HG02588 (cell line): ENCODE data around the gene SDCCAG8.

Source experiments
- ATAC-seq: cut with Tn5 transposase; IDR thresholded peaks from one replicate; pipeline ENCODE4 v1.9.1; 2021; ENCODE audit warnings: mild to moderate bottlenecking, moderate library complexity; ENCODE audit not compliant: unreplicated experiment

Gene SDCCAG8

DNA sequence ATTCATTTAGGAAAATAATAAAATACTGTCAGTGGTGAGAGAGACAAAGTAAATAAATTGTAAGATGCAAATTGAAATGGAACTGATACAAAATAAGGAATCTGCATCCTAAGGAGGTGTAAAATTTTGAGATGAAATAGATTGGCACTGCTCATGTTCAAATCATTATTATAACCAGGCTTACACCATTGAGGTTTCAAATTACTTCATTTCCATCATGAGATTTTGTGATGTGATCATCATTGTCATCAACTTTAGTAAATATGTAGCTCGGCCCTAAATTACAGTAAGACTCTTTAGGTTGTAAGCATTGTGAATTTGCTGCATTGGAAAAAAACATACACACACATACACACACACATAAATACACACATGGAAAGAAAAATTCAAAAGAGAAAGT, 123.4 kb downstream of the SDCCAG8 start:
- no peak for ATAC-seq

DNA sequence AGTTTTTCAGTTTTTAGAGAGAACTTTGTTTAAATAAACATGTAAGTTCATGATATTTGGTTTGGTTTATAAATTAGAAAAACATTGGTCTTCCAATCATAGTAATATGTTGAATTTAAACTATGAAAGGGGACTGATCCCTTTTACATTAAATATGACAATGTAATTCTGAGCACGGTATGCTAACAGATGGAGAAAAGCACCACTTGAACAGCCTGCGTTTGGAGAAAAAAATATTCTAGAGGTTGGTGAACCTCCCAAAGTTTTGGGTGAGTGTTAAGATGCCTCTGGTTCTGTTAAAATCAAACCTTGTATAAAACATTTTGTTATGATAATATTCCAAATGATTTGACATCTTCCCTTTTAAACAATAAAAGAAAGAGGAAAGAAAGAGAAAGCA, 123.9 kb downstream of the SDCCAG8 start:
- ATAC-seq = no peak

DNA sequence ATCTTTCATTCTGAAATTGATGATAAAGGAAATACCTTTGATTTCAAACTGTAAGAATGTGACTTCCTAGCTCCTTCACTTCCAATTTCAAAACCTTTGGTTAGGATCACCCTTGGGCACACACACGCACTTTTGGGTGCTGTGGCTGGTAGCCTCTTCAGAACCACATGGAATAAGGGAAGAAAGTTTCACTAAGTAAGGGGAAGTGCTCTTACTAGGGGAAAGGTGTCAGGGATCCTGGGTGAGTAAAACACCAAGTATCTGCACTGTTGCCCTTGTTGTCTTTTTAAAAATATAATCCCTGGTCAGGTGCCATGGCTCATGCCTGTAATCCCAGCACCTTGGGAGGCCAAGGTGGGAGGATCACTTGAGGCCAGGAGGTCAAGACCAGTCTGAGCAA, 132.4 kb downstream of the SDCCAG8 start:
- no peak for ATAC-seq

DNA sequence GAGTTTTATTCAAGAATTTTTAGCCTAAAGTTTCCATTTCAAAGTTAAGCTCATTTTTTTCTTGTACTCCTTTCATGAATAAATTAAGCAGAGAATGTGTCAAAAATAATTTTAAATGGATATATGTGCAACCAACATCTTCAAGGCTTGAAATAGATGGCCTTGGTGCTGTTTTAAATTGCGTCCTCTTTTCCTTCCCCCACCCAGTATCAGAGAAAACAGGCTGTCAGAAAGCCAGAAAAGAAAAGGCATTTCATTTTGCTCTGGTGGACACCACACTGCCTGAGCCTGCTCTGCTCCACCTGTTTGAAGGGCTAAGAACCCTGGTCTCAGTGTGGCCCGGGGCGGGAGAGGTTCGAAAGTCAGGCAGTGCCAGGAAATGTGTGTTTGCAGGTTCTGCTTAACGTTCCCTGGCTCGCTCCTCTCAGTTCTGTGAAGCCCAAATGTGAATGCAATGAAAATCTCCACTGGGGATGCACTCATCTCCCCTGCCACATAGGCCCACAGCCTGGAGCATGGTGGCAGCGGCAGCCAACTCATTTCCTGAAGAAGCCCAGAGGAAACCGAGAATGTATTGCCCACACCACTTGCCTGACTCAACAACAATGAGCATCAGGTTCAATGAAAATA, 134.4 kb downstream of the SDCCAG8 start:
- no peak for ATAC-seq

DNA sequence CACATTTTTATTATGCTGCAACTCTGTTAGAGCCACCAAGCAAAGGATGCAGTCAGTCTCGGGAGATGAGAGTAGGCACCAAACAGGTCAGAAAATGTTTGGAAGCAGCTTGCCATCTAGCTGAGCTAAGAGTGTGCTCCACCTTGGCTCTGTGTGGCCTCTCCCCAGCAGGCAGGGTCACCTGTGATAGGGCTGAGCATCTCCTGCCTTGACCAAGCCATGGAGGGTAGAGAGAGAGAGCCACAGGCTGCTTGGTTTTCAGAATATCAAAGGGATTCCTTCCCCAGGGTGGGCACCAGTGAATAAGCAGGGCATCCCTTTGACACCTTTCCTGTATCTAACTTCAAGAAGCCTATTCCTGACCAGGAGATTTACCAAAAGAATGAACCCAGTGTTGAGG, 135.5 kb downstream of the SDCCAG8 start:
- no peak for ATAC-seq

DNA sequence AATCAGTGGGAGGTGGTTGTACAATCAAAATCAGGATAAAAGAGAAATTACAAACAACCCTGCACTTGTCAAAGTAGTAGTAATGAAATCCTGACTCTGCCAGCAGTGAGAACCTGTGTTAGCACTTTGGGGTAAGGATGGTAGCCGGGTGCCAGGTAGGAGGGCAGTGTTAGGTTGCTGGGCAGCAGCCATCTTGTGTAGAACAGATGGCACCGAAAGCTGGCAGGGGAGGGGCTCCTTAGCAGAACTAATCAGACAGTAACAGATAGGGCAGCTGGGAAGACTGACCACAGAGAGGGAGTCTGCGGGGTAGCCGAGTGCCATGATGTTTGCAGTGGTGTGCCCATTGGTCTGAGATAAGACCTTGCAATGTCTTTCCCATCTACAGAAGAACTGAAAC, 137.3 kb downstream of the SDCCAG8 start:
- ATAC-seq = no peak

DNA sequence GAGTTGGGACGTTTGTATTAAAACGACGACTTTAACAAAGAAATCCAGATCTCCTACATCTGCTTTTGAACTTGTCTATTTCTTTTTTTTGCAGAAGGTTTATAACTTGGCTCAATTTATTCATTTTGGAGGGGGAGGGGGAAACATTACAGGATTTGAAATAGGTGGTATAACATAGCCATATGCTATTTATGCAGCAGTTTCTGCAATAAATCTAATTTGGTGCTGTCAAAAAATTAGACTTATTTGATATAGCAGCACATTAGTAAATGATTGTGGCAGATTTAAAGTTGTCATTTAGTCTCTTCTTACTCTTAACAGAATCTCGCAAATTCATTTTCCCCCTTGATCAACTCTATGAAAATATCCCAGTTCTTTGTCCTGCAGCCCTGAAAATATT, 138.2 kb downstream of the SDCCAG8 start:
- no peak for ATAC-seq

DNA sequence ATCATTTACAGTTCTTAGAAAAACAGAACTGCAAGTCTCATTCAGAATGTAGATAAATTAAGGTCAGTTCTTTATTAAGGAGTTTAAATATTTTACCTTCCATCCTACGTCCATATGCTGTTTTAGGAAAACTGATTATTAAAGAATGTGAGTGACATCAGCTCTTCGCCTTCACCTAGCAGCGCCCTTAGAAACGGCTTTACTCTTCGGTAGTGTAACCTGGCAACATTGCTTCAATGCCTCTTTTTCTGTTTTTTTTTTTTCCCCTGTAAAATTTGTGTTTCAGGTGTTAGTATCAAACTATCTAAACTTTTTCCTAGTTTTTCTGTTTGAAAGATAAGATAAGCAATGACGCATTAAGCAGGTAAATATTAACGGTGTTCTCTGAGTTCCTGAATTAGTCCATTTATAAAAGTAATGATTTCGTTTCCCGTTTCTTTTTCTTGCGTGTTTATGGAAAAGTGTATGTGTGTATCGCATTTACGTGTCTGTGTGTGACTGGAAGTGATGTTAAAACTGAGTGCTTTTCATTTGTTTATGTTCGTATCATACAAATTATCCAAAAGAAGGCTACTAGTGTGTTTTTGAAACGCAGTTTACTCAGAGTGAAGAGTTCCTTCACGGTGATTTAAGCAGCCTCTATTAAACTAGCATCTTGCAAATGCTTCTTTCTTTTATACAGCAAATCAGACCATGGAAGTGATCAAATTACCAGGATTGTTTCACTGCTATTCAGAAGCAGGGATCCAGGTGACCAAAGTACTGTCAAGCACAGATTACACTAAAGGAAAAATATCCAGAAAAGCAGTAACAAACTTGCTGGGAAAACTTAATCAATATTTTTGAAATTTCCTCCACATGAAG, 139.0 kb downstream of the SDCCAG8 start:
- ATAC-seq = no peak

DNA sequence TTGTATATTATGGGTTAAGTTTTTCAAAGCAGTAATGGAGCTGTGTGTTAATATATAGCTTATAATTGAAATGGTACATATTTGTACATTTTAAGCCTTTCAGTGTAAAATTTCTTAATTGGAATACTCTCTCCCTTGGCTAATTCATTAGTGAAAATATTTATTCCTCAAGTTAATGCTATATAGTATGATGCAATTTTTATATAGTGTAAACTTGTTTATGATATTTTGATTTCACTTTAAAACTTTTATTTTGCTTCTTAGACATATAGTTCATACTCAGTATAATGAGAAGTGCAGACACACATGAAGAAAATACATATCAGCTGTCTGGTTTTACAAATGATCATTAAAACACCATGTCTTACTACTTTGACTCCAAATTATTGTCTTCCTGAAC, 140.6 kb downstream of the SDCCAG8 start:
- no peak for ATAC-seq

DNA sequence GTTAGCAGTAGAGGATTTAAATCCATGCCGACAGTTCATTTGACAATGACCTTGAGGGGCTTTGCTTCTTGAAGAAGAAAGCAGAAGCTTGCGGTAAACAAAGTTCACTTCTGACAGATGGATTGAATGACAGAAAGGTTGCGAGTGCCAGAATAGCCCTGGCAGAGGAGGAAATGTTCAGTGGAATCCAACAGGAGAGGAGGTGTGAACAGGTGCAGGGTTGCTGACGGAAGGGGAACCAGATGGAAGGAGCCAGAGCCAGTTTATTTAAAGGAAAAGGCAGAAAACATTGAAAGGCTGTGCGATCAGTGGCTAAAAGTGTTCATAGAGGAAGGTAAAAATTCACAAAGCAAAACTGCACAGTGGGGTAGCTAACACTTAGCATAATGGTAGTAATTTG, 141.0 kb downstream of the SDCCAG8 start:
- ATAC-seq = no peak

DNA sequence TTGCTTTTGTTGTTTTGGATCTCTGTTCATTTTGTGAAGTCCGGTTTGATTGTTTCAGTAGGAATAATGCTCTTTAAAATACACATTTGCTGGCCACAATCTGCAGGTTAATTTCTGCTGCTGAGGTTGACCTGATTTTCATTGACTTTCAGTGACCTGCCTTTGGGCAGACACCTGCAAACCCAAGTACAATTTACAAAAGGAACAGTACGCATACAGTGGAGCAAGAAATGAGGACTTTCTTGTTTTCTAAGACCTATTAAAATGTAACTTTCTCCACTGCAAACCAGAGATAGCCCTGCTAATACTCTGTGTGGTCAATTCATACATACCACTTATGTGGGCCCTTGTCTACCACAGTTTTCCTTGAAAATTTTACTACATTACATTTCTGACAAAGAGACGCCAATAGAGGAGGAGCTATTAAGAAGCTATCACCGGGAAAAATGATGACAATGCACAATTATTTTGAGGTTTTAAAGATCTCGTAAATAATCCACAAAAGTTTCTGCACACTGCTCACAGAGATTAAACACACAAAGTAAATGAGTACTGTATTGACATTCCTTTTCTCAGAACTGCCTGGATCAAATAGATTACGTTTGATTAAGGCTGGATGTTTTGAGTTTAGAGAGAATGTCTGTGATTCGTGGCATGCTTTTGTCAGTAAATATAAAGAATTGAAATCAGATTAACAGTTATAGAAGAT, 141.9 kb downstream of the SDCCAG8 start:
- no peak for ATAC-seq

DNA sequence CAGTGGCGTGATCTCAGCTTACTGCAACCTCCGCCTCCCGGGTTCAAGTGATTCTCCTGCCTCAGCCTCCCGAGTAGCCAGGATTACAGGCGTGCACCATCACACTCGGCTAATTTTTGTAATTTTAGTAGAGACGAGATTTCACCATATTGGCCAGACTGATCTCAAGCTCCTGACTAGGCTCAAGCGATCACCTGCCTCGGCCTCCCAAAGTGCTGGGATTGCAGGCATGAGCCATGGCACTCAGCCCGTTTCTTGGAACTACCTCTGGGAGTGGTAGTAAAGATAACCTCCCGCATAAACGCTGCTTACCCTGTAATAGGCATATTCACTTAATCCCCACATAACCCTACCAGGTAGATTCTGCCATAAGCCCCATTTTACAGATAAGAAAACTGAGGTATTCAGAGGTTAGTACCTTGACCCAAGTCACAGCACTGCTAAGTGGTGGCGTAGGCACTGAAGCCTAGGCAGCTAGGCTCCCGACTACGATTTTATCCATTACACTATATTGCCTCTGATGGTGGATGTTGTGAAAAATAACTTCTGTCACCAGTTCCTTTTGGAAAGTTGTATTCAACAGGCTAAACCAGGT, 143.8 kb downstream of the SDCCAG8 start:
- ATAC-seq = no peak

DNA sequence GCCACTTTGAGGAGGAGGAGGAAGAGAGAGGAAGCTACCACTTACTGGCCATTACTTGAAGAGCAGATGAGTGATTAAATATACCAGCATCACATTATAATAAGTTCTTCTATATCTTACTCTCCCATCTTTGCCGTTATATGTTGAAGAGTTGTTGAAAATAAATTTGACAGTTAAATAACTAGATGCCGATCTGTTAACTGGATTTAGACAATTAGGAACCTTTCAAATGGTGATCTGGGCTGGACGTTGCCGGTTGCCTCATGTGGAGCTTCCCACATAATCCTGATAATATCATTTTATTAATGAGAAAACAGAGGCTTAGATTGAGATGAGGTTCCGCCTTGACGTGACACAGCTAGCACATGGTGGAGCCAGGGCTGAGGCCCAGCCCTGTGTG, 147.0 kb downstream of the SDCCAG8 start:
- no peak for ATAC-seq

DNA sequence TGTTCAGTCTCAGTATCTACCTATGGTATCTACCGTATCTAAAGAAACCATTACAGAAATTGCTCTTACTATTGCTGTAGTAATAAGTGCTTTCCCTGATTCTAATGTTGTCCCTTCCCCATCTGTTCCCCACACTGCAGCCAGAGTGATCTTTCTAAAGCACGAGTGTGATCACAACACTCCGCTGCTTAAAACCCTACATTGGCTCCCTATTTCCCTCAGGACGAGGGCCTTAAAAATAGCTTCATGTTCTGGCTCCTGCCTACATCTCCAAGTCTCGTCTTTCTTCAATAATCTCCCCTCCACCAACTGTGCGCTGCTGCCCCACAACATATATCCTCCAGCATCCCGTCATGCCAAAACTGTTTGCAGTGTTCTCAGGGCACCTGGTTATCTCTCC, 150.6 kb downstream of the SDCCAG8 start:
- no peak for ATAC-seq

DNA sequence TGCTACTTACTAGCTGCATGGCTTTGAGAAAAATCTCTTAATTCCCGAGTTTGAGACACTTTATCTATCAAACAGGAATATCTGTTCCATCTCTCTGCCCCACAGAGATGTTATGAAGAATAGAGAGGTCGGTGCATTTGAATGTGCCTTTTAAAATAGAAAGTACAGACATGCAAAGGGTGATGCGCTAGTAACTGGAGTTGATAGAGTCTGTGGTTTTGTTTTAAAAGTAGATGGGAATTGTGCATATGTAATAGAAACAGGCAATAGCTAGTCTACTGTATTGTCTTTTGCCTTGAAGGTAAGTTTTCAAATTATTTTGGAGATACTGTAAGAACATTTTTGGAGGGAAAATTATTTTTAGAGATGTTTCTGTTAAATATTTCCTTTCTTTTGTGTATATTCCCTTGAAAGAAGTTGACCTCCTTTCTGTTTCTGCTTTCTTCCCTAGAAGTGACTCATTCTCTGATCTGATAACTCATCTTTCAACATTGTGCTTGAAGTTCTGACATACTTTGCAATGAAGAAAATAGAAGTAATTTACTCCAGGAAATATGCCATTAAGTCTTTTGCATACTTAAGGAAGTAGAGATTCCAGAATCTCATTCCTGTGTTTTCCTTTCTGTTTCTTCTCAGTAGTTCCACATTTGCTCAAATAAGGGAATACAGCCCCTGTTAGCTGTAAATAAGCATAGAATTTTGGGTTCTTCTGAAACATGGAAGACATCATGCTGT, 151.6 kb downstream of the SDCCAG8 start:
- no peak for ATAC-seq

DNA sequence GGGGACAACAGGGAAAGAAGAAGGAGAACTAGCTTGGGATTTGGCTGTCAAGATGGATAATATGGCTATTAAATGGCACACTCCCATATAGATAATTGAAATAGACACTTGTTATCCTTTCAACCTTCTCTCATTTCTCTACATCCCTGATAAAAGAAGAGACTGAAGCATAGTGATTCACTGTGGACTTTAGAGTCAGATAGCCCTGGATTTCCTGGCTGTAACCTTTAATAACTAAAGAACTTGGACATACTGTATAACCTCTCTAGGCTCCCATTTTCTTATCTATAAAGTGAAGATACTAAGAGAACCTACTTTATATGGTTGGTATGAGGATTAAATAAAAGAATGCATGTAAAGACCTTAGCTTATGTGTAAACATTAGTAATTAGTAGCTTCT, 152.6 kb downstream of the SDCCAG8 start:
- no peak for ATAC-seq

DNA sequence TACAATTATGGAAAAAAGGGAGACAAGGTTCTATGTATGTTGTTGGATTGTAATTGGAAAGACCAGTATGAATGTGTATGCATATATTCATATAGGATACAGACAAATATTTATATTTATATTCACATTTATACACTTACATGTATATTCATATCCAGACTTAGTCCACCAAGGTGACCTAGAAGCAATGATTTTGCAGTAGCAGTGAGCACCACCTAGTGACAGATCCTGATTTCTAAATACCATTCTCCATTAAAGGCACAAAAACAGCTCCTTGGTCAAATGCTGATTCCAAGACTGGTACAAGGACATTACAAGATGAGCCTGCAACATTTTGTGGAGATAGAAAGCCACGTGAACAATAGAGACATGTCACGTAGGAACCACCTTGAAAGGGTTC, 153.4 kb downstream of the SDCCAG8 start:
- no peak for ATAC-seq

DNA sequence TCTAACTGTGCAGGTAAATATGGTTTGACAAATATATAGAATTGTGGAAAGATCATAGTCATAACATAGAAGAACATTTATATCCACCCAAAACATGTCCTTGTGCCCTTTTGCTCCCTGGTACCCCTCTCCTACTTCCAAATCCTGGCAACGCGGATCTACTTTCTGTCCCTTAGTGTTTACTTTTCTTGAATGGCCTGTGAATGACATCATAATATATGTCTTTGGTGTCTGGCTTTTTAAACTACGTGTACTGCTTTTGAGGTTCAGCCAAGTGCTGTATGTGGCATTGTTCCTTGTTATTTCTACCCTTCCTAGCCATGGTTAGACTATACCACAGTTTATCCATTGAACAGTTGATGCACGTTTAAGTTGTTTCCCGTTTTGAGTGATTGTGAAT, 155.6 kb downstream of the SDCCAG8 start:
- no peak for ATAC-seq

DNA sequence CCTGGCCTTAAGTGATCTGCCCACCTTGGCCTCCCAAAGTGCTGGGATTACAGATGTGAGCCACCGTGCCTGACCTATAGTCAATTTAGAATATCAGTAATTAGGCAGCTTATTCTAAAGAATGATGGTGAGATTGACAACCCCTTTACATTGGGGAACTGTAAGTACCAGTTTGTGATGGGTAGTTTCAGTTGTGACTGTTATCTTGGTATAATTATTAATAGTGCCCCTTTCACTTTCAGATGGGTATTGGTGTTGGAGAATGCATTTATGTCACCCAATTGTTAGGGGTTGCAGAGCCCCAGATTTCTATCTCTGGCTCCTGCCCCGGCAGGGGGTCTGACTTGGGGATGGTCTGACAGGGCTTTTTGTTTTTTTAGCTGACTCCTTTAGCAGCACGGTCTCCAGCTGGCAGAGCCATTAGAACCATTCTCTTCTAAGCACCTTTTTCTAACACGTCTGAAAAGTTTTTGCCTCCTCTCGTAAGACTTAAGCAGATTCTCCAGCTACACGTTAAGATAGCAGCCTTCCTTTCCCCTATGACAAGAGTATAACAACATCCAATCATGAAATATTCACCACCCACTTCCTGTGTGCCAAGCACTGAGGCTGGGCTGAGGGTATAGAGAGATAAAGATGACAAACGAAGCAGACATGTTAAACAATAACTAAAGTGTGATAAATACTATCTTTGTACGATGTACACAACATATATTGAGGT, 157.8 kb downstream of the SDCCAG8 start:
- no peak for ATAC-seq

DNA sequence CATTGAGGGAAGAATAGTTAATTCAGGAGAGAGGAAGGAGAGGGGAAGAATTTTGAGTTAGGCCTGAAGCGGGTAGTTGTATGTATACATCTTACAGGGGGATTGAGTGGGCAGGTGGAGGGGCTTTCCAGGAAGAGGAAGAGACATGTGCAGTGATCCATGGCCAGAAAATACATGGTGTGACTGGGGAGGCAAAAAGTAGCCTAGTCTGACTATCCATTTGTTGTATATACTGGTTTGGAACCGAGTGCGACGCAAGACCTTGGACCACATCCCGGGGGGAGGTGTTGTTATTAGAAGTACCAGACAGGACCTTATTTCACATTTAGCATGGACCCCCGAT, 158.3 kb downstream of the SDCCAG8 start:
- ATAC-seq = no peak
